Heart left ventricle (tissue), 16 donors: ENCODE measurements around the gene GPR25. TPM values are rescaled to one million over a fixed set of nuclear protein-coding genes. Genes with fewer than 3 reads are reported as not detected.

Experiments used
- ATAC-seq, 4 donors: fragments of 200-7000 bp; cut with Tn5 transposase; one replicate each; pipeline ENCODE4 v1.9.1; 2020 to 2022; ENCODE audit warnings: moderate library complexity in 4 of 4, mild to moderate bottlenecking in 3 of 4, moderate number of reproducible peaks in 1 of 4
- DNase-seq, 5 donors: peaks; one replicate each; pipeline ENCODE4 v3.0.0-alpha.2; 2020
- H3K27ac ChIP-seq, 12 donors: fragments of 200-600 bp; sonication (generic) in 4 of 12; one replicate each; pipeline versions ENCODE4 v1.5.0 to v1.8.0; 2016 to 2022; ENCODE audit warnings: mild to moderate bottlenecking in 2 of 12
- H3K27me3 ChIP-seq, 9 donors: fragments of 200-600 bp; sonication (generic) in 2 of 9; one replicate each; pipeline versions ENCODE4 v1.5.1 to v1.8.0; 2016 to 2022; ENCODE audit warnings: mild to moderate bottlenecking in 3 of 9
- H3K36me3 ChIP-seq, 9 donors: fragments of 200-600 bp; sonication (generic) in 2 of 9; one replicate each; pipeline versions ENCODE4 v1.5.0 to v1.8.0; 2018 to 2022; ENCODE audit warnings: mild to moderate bottlenecking in 2 of 9
- H3K4me1 ChIP-seq, 12 donors: fragments of 200-600 bp; sonication (generic) in 4 of 12; one replicate each; pipeline versions ENCODE4 v1.5.0 to v1.8.0; 2016 to 2022; ENCODE audit warnings: mild to moderate bottlenecking in 3 of 12
- H3K4me3 ChIP-seq, 12 donors: fragments of 200-600 bp; sonication (generic) in 4 of 12; one replicate each; pipeline versions ENCODE4 v1.5.0 to v1.8.0; 2017 to 2022; ENCODE audit warnings: mild to moderate bottlenecking in 9 of 12, moderate library complexity in 4 of 12
- H3K9me3 ChIP-seq, 12 donors: fragments of 200-600 bp; sonication (generic) in 4 of 12; one replicate each; pipeline versions ENCODE4 v1.5.0 to v1.8.0; 2016 to 2022; ENCODE audit warnings: mild to moderate bottlenecking in 1 of 12
- POLR2A ChIP-seq, 2 donors: fragments of 450-650 bp; IDR thresholded peaks; one replicate each; pipeline ENCODE4 v1.6.1; 2017; ENCODE audit warnings: antibody characterized with exemption in 2 of 2, mild to moderate bottlenecking in 2 of 2, moderate library complexity in 2 of 2
- WGBS, 4 donors: extraction: QIAGEN DNeasy Blood & Tissue Kit in 2 of 4; methylation state at CpG; one replicate each; pipeline versions ENCODE4 v1.1.5 to v1.1.7; 2013 to 2018; 5-methylcytosine and 5-hydroxymethylcytosine counted together
- intact Hi-C, 10 donors: fragments of 100-400 bp; cut with DNase I; formaldehyde crosslinking; loops; one replicate each; pipeline versions ENCODE4 v1.11.1 to v1.14.2; 2022
- polyA plus RNA-seq, 2 donors: library from polyadenylated mRNA; stranded (reverse); fragments of 200-250 nt; gene quantifications; one replicate each; pipeline ENCODE4 v1.2.3, GENCODE V29; 2013
- total RNA-seq, 9 donors: library from RNA; depleted of rRNA in 2 of 9; stranded (reverse); fragments of >200 nt in 2 of 9; fragmentation: NEBNext Ultra II Directional in 3 of 9; extraction: Animal tissue kit (Norgen Biotek cat#: 25700) in 3 of 9; gene quantifications; one replicate each; pipeline versions ENCODE4 v1.1.0 to v1.2.4, GENCODE V29; 2016 to 2023
- TF ChIP-seq, protein P1 (sequence below), 12 donors: fragments of 200-600 bp; sonication (generic) in 4 of 12; IDR thresholded peaks; one replicate each; pipeline versions ENCODE4 v1.5.0 to v1.8.0; 2018 to 2022; ENCODE audit warnings: antibody characterized with exemption in 12 of 12, mild to moderate bottlenecking in 5 of 12
- donor health status: ischemic (EF 13 %, LVEDD 7.1; RV severe dilation, severe dysfunction).
- donor health status: healthy with polysubstance abuse.
- donor health status: DM: no; HTN: yes; CAD: no.
- donor health status: DM: no; HTN: no; CAD: no.
- donor health status: ischemic (EF 25% LVEDD 6.9; RV normal size, moderate dysfunction).
- donor health status: ischemic (EF 25% LVEDD 5.7; RV mildly dilated, moderate dysfunction).
- donor health status: healthy.
- donor health status: DM: yes; HTN: yes; CAD: no.
- donor health status: ischemic (EF 35%, LVEDD 5.7; RV mildly dilated, moderate dysfunction).
- donor health status: nonischemic (EF 11% LVEDD 7.7; RV severe dilation, severe dysfunction).
- donor health status: DM: yes; HTN: yes; CAD: no.
- donor health status: PGD.
- donor health status: ischemic (EF 29% LVEDD 5.4; RV normal size, mild dysfunction).
- donor health status: nonischemic (EF 23%, LVEDD 6.1; RV moderate dilation, normal function).

Gene GPR25
- total and polyA plus RNA-seq, 11 donors, result not detected

- Histone ChIP-seq H3K27ac (no peak overlapping the region), H3K9me3 (no peaks in the 10 kb centered on the region), H3K4me3 (no peak overlapping the region), H3K27me3 (no peaks in the 10 kb centered on the region), H3K4me1 (no peaks in the 10 kb centered on the region), H3K36me3 (peaks cover 0 to 100% (median 67%) of the 10 kb centered on the region in 9 donors)
- TF ChIP-seq, protein P1, sequence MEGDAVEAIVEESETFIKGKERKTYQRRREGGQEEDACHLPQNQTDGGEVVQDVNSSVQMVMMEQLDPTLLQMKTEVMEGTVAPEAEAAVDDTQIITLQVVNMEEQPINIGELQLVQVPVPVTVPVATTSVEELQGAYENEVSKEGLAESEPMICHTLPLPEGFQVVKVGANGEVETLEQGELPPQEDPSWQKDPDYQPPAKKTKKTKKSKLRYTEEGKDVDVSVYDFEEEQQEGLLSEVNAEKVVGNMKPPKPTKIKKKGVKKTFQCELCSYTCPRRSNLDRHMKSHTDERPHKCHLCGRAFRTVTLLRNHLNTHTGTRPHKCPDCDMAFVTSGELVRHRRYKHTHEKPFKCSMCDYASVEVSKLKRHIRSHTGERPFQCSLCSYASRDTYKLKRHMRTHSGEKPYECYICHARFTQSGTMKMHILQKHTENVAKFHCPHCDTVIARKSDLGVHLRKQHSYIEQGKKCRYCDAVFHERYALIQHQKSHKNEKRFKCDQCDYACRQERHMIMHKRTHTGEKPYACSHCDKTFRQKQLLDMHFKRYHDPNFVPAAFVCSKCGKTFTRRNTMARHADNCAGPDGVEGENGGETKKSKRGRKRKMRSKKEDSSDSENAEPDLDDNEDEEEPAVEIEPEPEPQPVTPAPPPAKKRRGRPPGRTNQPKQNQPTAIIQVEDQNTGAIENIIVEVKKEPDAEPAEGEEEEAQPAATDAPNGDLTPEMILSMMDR (IDR thresholded peaks at IDR 0.05), result no peak
- TF ChIP-seq POLR2A (IDR thresholded peaks at IDR 0.05), result no peak
- DNase-seq, result no peak
- WGBS, 4 donors, result 85 to 92% (median 91%) methylated on average over 6 of the region's 6 CpGs
- no peak for ATAC-seq
- intact Hi-C loops, result no loop called here
Observed at GRCh38 chr1:200849430-200849829, 23.4 kb upstream of the GPR25 start.

GRCh38 chr1:200850554-200850953 is 22.2 kb upstream of the GPR25 start:
- DNase-seq (no peak), ATAC-seq (no peak)
- no peak overlapping the region for H3K27ac ChIP-seq
- TF ChIP-seq POLR2A (IDR thresholded peaks at IDR 0.05), result no peak
- TF ChIP-seq, protein P1 (IDR thresholded peaks at IDR 0.05), result no peak
- no peaks in the 10 kb centered on the region for H3K4me1 ChIP-seq
- H3K9me3 ChIP-seq, result no peaks in the 10 kb centered on the region
- H3K36me3 ChIP-seq, result peaks cover 0 to 100% (median 69%) of the 10 kb centered on the region in 9 donors
- intact Hi-C loops, result no loop called here
- H3K27me3 ChIP-seq, result no peaks in the 10 kb centered on the region
- no peak overlapping the region for H3K4me3 ChIP-seq

GRCh38 chr1:200856716-200857357 is 15.9 kb upstream of the GPR25 start:
- Histone ChIP-seq H3K9me3 (no peaks in the 10 kb centered on the region), H3K4me1 (peaks cover 0 to 16% (median 6%) of the 10 kb centered on the region in 12 donors), H3K27ac (no peak overlapping the region), H3K36me3 (peaks cover 0 to 88% (median 40%) of the 10 kb centered on the region in 9 donors), H3K4me3 (no peak overlapping the region), H3K27me3 (no peaks in the 10 kb centered on the region)
- WGBS, 4 donors, result 56 to 62% (median 59%) methylated on average over 2 of the region's 2 CpGs
- no peak for DNase-seq
- peak in 2 of 4 donors; percentile 28 to 50 for ATAC-seq
- TF ChIP-seq, protein P1 (IDR thresholded peaks at IDR 0.05), result no peak
- no peak for TF ChIP-seq POLR2A (IDR thresholded peaks at IDR 0.05)
- intact Hi-C loops, result no loop called here

DNA sequence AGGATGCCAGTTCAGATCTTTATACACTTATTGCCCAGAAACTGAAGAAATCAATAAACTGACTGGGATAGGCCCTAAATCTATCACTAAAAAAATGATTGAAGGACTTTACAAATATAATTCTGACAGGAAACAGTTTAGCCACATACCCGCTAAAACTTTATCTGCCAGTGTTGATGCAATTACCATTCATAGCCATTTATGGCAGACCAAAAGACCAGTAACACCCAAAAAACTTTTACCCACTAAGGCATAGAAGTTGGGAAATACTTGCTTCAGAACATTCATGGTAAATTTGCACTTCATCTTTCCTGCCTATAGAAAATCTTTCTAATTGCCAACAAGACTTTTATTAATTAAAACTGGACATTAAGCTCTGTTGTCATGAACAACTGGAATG is 15.0 kb upstream of the GPR25 start:
- DNase-seq (no peak), ATAC-seq (no peak)
- H3K27me3 ChIP-seq, result no peaks in the 10 kb centered on the region
- intact Hi-C loops, result no loop called here
- H3K27ac ChIP-seq, result no peak overlapping the region
- TF ChIP-seq, protein P1 (IDR thresholded peaks at IDR 0.05), result no peak
- TF ChIP-seq POLR2A (IDR thresholded peaks at IDR 0.05), result no peak
- H3K4me1 ChIP-seq, result peaks cover 0 to 16% (median 6%) of the 10 kb centered on the region in 12 donors
- H3K9me3 ChIP-seq, result no peaks in the 10 kb centered on the region
- peaks cover 0 to 83% (median 42%) of the 10 kb centered on the region in 9 donors for H3K36me3 ChIP-seq
- 83 to 94% (median 87%) methylated on average over 1 of the region's 1 CpG for WGBS, 4 donors
- no peak overlapping the region for H3K4me3 ChIP-seq
